GM13976 (cell line): ENCODE results near the gene WDR70.

Experiments used
- DNase-seq: peaks from one replicate; pipeline ENCODE4 v3.0.0; 2012; ENCODE audit warnings: low spot score
- in situ Hi-C: fragments of 300-500 bp; cut with MboI; formaldehyde crosslinking; loops from one replicate; pipeline ENCODE4 v1.12.0; 2022; ENCODE audit warnings: low sequenced_read_pairs, mixed read lengths, inconsistent platforms; ENCODE audit not compliant: unreplicated experiment
- TF ChIP-seq, protein P1 (sequence below): IDR thresholded peaks from 2 replicates; pipeline ENCODE4 v1.5.1; 2012; ENCODE audit warnings: borderline replicate concordance, mild to moderate bottlenecking; ENCODE audit not compliant: insufficient read depth; ENCODE audit errors: extremely low read depth, missing control alignments, control extremely low read depth

The WDR70 gene

DNA sequence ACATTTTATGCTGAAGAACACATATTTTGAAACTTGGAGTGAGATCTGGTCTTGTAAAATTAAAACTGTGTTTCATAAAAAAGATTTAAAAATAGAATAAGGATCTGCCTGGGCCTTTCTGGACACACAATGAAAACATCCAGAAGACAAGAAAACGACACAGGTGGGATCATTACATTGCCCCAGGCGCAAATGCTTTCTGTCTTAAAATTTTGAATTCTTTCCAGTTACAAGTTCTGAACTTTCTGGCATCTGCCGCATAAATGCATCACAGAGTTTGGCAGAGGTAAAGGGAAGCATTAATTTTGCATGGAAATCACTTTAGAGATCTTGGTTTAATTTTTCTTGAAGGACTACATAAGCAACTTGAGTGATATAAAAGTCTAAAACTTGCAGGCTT lies 219.6 kb downstream of the WDR70 start:
- in situ Hi-C loops = no loop called here
- DNase-seq = no peak
- TF ChIP-seq, protein P1, sequence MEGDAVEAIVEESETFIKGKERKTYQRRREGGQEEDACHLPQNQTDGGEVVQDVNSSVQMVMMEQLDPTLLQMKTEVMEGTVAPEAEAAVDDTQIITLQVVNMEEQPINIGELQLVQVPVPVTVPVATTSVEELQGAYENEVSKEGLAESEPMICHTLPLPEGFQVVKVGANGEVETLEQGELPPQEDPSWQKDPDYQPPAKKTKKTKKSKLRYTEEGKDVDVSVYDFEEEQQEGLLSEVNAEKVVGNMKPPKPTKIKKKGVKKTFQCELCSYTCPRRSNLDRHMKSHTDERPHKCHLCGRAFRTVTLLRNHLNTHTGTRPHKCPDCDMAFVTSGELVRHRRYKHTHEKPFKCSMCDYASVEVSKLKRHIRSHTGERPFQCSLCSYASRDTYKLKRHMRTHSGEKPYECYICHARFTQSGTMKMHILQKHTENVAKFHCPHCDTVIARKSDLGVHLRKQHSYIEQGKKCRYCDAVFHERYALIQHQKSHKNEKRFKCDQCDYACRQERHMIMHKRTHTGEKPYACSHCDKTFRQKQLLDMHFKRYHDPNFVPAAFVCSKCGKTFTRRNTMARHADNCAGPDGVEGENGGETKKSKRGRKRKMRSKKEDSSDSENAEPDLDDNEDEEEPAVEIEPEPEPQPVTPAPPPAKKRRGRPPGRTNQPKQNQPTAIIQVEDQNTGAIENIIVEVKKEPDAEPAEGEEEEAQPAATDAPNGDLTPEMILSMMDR = no peak

DNA sequence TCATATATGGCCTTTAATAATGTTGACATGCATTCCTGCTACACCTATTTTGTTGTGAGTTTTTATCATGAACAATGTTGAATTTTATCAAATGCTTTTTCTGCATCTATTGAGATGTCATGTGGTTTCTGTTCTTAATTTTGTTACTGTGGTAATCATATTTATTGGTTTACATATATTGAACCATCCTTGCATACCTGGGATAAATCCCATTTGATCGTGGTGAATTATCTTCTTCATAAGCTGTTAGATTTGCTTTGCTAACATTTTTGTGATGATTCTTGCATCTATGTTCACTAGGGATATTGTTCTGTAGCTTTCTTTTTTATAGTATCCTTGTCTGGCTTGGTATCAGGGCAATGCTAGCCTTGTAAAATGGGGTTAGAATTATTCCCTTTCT lies 222.0 kb downstream of the WDR70 start:
- in situ Hi-C loops = no loop called here
- DNase-seq = no peak
- TF ChIP-seq, protein P1 = no peak

DNA sequence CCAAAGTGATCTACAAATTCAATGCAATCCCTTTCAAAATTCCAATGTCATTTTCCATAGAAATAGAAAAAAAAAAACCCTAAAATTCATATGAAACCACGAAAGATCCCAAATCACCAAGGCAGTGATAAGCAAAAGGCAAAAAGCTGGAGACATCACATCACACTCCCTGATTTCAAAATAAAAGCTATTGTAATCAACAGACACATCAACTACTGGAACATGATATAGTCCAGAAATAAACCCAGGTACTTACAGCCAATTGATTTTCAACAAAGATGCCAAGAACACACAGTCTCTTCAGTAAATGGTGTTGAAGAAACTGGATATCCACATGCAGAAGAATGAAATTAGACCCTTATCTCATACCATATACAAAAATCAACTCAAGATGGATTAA lies 224.0 kb downstream of the WDR70 start:
- no peak for DNase-seq
- TF ChIP-seq, protein P1 = no peak
- in situ Hi-C loops = no loop called here

DNA sequence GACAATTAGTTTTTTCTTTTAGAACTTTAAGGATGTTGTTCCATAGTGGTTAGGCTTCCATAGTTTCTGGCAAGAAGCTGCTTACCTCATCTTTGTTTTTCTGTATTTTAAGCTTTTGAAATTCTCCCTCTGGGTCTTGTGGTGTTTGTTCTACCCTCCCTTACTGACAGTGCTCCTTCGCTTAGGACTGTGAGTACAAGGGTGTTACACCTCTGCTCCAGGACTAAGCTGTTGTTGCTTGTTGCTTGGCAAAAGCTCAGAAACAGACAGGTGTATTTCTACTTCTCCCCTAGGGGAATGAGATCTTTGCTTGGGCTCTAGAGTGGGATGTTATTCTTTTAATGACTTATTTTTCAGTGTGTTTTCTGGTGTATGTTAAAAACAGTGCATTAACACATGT lies 225.2 kb downstream of the WDR70 start:
- no peak for DNase-seq
- in situ Hi-C loops = no loop called here
- TF ChIP-seq, protein P1 = no peak

DNA sequence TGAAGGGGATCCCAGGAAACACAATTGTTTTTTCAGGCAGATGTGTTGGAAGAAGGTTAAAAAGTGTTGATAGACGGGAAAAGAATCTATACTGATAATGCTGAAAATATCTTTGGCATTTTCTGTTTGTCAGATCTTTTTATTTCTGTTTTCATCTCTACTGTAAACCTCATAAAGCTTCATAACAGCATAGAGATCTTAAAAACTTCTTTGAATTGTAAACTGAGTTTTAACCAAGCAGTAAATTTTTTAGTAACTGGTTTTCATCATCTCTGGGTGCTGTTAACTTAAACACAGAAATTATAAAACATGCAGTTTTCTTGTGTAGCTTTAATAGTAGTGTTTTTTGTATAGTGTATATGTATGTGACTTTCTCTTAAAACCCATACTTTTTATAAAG lies 227.0 kb downstream of the WDR70 start:
- in situ Hi-C loops = no loop called here
- TF ChIP-seq, protein P1 = no peak
- no peak for DNase-seq

DNA sequence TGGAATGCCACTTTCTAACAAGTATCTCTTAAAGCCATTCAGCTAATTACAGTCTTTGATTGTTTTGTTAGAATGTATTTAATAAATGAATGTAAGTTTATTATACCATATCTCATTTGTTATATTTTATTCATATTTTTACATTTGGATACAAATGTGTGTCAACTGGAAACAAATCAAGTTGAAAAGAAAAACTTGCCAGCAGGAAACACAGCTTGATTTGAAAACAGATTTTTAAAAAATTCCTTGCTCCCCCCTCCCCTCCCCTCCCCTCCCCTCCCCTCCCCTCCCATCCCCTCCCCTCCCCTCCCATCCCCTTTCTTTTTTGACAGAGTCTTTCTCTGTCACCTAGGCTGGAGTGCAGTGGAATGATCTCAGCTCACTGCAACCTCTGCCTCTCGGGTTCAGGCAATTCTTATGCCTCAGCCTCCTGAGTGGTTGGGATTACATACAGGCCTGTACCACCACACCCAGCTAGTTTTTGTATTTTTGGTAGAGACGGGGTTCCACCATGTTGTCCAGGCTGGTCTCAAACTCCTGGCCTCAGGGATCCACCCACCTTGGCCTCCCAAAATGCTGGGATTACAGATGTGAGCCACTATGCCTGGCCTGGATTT lies 227.6 kb downstream of the WDR70 start:
- TF ChIP-seq, protein P1 = no peak
- in situ Hi-C loops = no loop called here
- no peak for DNase-seq
